Measurements from ENCODE around the gene CAPN11. TPM values are rescaled to one million over a fixed set of nuclear protein-coding genes. Genes with fewer than 3 reads are reported as not detected.

Gene CAPN11
- total RNA-seq, 2 experiments from 2014 or later, result 1.3 to 1.5 TPM

- Mint-ChIP-seq H3K9me3 (no peaks in the 10 kb centered on the region), H3K27ac (no peak overlapping the region), H3K4me1 (ENCODE audit: low read depth) (no peaks in the 10 kb centered on the region), H3K27me3 (no peaks in the 10 kb centered on the region), H3K36me3 (ENCODE audit: low read depth) (peaks cover 72% of the 10 kb centered on the region), H3K4me3 (no peak overlapping the region)
- no peak for ATAC-seq (ENCODE audit: poor library complexity)
- intact Hi-C loops (cut with DNase I, micrococcal nuclease), result no loop called here
- no peak overlapping the region for H3K27ac ChIP-seq (ENCODE audit: low read depth in 1 of 2, low read length in 2 of 2)
- TF ChIP-seq CTCF (IDR thresholded peaks at IDR 0.05), result no peak
- H3K4me1 ChIP-seq (ENCODE audit: insufficient read depth, low read length), result no peaks in the 10 kb centered on the region
- ChIA-PET POLR2A (interaction anchor here (0.6 kb wide), 1 partner anchor 8 kb away, joined by 3 read pairs; no protein-coding TSS in a partner anchor), CTCF (interaction anchor here (0.7 kb wide), 1 partner anchor 376 kb away, joined by 4 read pairs; no protein-coding TSS in a partner anchor)
- DNase-seq, result no peak
- no peak overlapping the region for H3K4me3 ChIP-seq (ENCODE audit: low read length)
- H3K27me3 ChIP-seq (ENCODE audit: control insufficient read depth in 1 of 2, insufficient read depth in 2 of 2, low read length in 2 of 2), result no peaks in the 10 kb centered on the region
- H3K36me3 ChIP-seq (ENCODE audit: insufficient read depth, low read length), result peaks cover 29% of the 10 kb centered on the region
- no peaks in the 10 kb centered on the region for H3K9me3 ChIP-seq (ENCODE audit: control insufficient read depth in 1 of 2, insufficient read depth in 1 of 2, low read length in 2 of 2)
Measured at GRCh38 chr6:44145839-44146238, 12.8 kb upstream of the CAPN11 start.

- H3K27ac ChIP-seq (ENCODE audit: low read depth in 1 of 2, low read length in 2 of 2), result no peak overlapping the region
- H3K4me3 ChIP-seq (ENCODE audit: low read length), result no peak overlapping the region
- DNase-seq, result no peak
- no peaks in the 10 kb centered on the region for H3K27me3 ChIP-seq (ENCODE audit: control insufficient read depth in 1 of 2, insufficient read depth in 2 of 2, low read length in 2 of 2)
- ATAC-seq (ENCODE audit: poor library complexity), result no peak
- H3K4me1 ChIP-seq (ENCODE audit: insufficient read depth, low read length), result peaks cover 4% of the 10 kb centered on the region
- H3K27me3 Mint-ChIP-seq, result no peaks in the 10 kb centered on the region
- H3K27ac Mint-ChIP-seq, result no peak overlapping the region
- H3K4me1 Mint-ChIP-seq (ENCODE audit: low read depth), result peaks cover 3% of the 10 kb centered on the region
- CTCF ChIA-PET, result interaction anchor here (0.9 kb wide), 1 partner anchor 50 kb away, joined by 3 read pairs; no protein-coding TSS in a partner anchor
- TF ChIP-seq CTCF (IDR thresholded peaks at IDR 0.05), result no peak
- H3K9me3 Mint-ChIP-seq, result no peaks in the 10 kb centered on the region
- H3K36me3 Mint-ChIP-seq (ENCODE audit: low read depth), result peaks cover 64% of the 10 kb centered on the region
- intact Hi-C loops (cut with DNase I, micrococcal nuclease), result no loop called here
- POLR2A ChIA-PET, result no interaction called here
- H3K9me3 ChIP-seq (ENCODE audit: control insufficient read depth in 1 of 2, insufficient read depth in 1 of 2, low read length in 2 of 2), result no peaks in the 10 kb centered on the region
- no peak overlapping the region for H3K4me3 Mint-ChIP-seq
- H3K36me3 ChIP-seq (ENCODE audit: insufficient read depth, low read length), result peaks cover 29% of the 10 kb centered on the region
Measured at GRCh38 chr6:44146685-44147084, 11.9 kb upstream of the CAPN11 start.

GRCh38 chr6:44147256-44147655 is 11.4 kb upstream of the CAPN11 start:
- CTCF ChIA-PET, result interaction anchor here (0.9 kb wide), 1 partner anchor 51 kb away, joined by 3 read pairs; no protein-coding TSS in a partner anchor
- Mint-ChIP-seq H3K27ac (no peak overlapping the region), H3K9me3 (no peaks in the 10 kb centered on the region), H3K4me1 (ENCODE audit: low read depth) (peaks cover 4% of the 10 kb centered on the region), H3K4me3 (no peak overlapping the region), H3K27me3 (no peaks in the 10 kb centered on the region), H3K36me3 (ENCODE audit: low read depth) (peaks cover 62% of the 10 kb centered on the region)
- no peak overlapping the region for H3K27ac ChIP-seq (ENCODE audit: low read depth in 1 of 2, low read length in 2 of 2)
- DNase-seq (no peak), ATAC-seq (ENCODE audit: poor library complexity) (no peak)
- no peak for TF ChIP-seq CTCF (IDR thresholded peaks at IDR 0.05)
- POLR2A ChIA-PET, result no interaction called here
- peaks cover 29% of the 10 kb centered on the region for H3K36me3 ChIP-seq (ENCODE audit: insufficient read depth, low read length)
- no peaks in the 10 kb centered on the region for H3K27me3 ChIP-seq (ENCODE audit: control insufficient read depth in 1 of 2, insufficient read depth in 2 of 2, low read length in 2 of 2)
- H3K4me3 ChIP-seq (ENCODE audit: low read length), result no peak overlapping the region
- no peaks in the 10 kb centered on the region for H3K9me3 ChIP-seq (ENCODE audit: control insufficient read depth in 1 of 2, insufficient read depth in 1 of 2, low read length in 2 of 2)
- intact Hi-C loops (cut with DNase I, micrococcal nuclease), result no loop called here
- peaks cover 8% of the 10 kb centered on the region for H3K4me1 ChIP-seq (ENCODE audit: insufficient read depth, low read length)

All from CD4-positive, alpha-beta T cell (primary cell).